ENCODE results near the gene RAPGEF5. TPM values are rescaled to one million over a fixed set of nuclear protein-coding genes. Genes with fewer than 3 reads are reported as not detected.

RAPGEF5 gene
- total and polyA plus RNA-seq, 12 donors, result 5.1 to 87.0 (median 26.0) TPM

- WGBS, 4 donors, result 87 to 100% (median 93%) methylated on average over 2 to 24 of the region's 24 CpGs
- intact Hi-C loops (cut with DNase I), result no loop called here
- Histone ChIP-seq H3K27me3 (no peaks in the 10 kb centered on the region), H3K27ac (no peak overlapping the region), H3K4me1 (replicated peaks in 1 of 2) (no peaks in the 10 kb centered on the region), H3K9me3 (replicated peaks in 1 of 3) (no peaks in the 10 kb centered on the region), H3K4me3 (no peak overlapping the region), H3K36me3 (replicated peaks in 1 of 2) (no peaks in the 10 kb centered on the region)
- no peak for DNase-seq
- TF ChIP-seq CTCF (IDR thresholded peaks at IDR 0.05) (no peak), POLR2A (IDR thresholded peaks at IDR 0.05) (no peak)
Observed at GRCh38 chr7:22090512-22090911, 266.4 kb downstream of the RAPGEF5 start.

GRCh38 chr7:22090107-22090506 lies 266.8 kb downstream of the RAPGEF5 start:
- Histone ChIP-seq H3K27me3 (no peaks in the 10 kb centered on the region), H3K36me3 (replicated peaks in 1 of 2) (no peaks in the 10 kb centered on the region), H3K27ac (no peak overlapping the region), H3K4me1 (replicated peaks in 1 of 2) (no peaks in the 10 kb centered on the region), H3K9me3 (replicated peaks in 1 of 3) (no peaks in the 10 kb centered on the region), H3K4me3 (no peak overlapping the region)
- intact Hi-C loops (cut with DNase I), result no loop called here
- no peak for DNase-seq
- TF ChIP-seq CTCF (IDR thresholded peaks at IDR 0.05) (no peak), POLR2A (IDR thresholded peaks at IDR 0.05) (no peak)
- 89 to 93% (median 91%) methylated on average over 11 to 22 of the region's 22 CpGs for whole genome bisulfite sequencing, 4 donors

DNA sequence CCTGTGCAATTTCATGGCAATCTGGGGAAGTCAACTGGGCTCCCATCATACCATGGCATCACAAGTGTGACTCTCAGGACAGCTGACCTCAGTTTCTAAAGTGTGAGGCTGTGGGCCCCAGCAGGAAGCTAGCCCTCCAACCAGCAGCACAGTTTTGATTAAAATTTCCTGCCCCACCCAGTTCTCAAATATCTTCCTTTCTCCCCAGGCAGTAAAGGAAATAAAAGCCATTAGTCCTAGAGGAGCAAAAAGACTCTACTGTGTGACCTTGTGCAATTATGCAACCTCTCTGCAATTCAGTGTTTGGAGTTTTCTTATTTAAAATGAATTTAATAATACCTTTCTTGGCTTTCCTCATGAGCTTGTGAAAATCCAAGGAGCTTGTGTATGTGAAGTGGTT lies 268.1 kb downstream of the RAPGEF5 start:
- H3K4me1 ChIP-seq (replicated peaks in 1 of 2), result no peaks in the 10 kb centered on the region
- no peak for TF ChIP-seq POLR2A (IDR thresholded peaks at IDR 0.05)
- no peak for TF ChIP-seq CTCF (IDR thresholded peaks at IDR 0.05)
- no peak overlapping the region for H3K4me3 ChIP-seq
- H3K36me3 ChIP-seq (replicated peaks in 1 of 2), result no peaks in the 10 kb centered on the region
- intact Hi-C loops (cut with DNase I), result no loop called here
- no peak for DNase-seq
- no peak overlapping the region for H3K27ac ChIP-seq
- H3K27me3 ChIP-seq, result no peaks in the 10 kb centered on the region
- H3K9me3 ChIP-seq (replicated peaks in 1 of 3), result no peaks in the 10 kb centered on the region

- Histone ChIP-seq H3K9me3 (replicated peaks in 1 of 3) (no peaks in the 10 kb centered on the region), H3K4me3 (no peak overlapping the region), H3K27me3 (no peaks in the 10 kb centered on the region), H3K36me3 (replicated peaks in 1 of 2) (no peaks in the 10 kb centered on the region), H3K27ac (no peak overlapping the region), H3K4me1 (replicated peaks in 1 of 2) (no peaks in the 10 kb centered on the region)
- 76 to 85% (median 80%) methylated on average over 6 of the region's 6 CpGs for WGBS, 4 donors
- no peak for TF ChIP-seq POLR2A (IDR thresholded peaks at IDR 0.05)
- no peak for TF ChIP-seq CTCF (IDR thresholded peaks at IDR 0.05)
- intact Hi-C loops (cut with DNase I), result no loop called here
- no peak for DNase-seq
Observed at GRCh38 chr7:22087861-22088260, 269.1 kb downstream of the RAPGEF5 start.
